ENCODE results near the gene SYPL2.
A peak's percentile ranks its signal among the peaks of the same experiment; 100 is the strongest.

The SYPL2 gene

GRCh38 chr1:109447524-109447923 is 18.8 kb upstream of the SYPL2 start:
- no peak for DNase-seq (ENCODE audit: low spot score)
- TF ChIP-seq CTCF (IDR thresholded peaks at IDR 0.05; ENCODE audit: borderline replicate concordance, control extremely low read depth, extremely low read depth, insufficient read depth, missing control alignments): no peak
- in situ Hi-C loops (cut with MboI; ENCODE audit: low sequenced_read_pairs, unreplicated experiment): no loop called here

- in situ Hi-C loops (cut with MboI; ENCODE audit: low sequenced_read_pairs, unreplicated experiment): no loop called here
- DNase-seq (ENCODE audit: low spot score): no peak
- TF ChIP-seq CTCF (IDR thresholded peaks at IDR 0.05; ENCODE audit: borderline replicate concordance, control extremely low read depth, extremely low read depth, insufficient read depth, missing control alignments): no peak
Observed at GRCh38 chr1:109454497-109455133, 11.7 kb upstream of the SYPL2 start.

GRCh38 chr1:109457819-109458218 is 8.5 kb upstream of the SYPL2 start:
- no peak for DNase-seq (ENCODE audit: low spot score)
- in situ Hi-C loops (cut with MboI; ENCODE audit: low sequenced_read_pairs, unreplicated experiment): no loop called here
- no peak for TF ChIP-seq CTCF (IDR thresholded peaks at IDR 0.05; ENCODE audit: borderline replicate concordance, control extremely low read depth, extremely low read depth, insufficient read depth, missing control alignments)

GRCh38 chr1:109466125-109466451 is 258 bp upstream of the SYPL2 start:
- in situ Hi-C loops (cut with MboI; ENCODE audit: low sequenced_read_pairs, unreplicated experiment): no loop called here
- DNase-seq (ENCODE audit: low spot score): peak; percentile 21
- TF ChIP-seq CTCF (IDR thresholded peaks at IDR 0.05; ENCODE audit: borderline replicate concordance, control extremely low read depth, extremely low read depth, insufficient read depth, missing control alignments): no peak

GRCh38 chr1:109467301-109467777 is 993 bp downstream of the SYPL2 start:
- DNase-seq (ENCODE audit: low spot score): peak; percentile 38
- in situ Hi-C loops (cut with MboI; ENCODE audit: low sequenced_read_pairs, unreplicated experiment): no loop called here
- no peak for TF ChIP-seq CTCF (IDR thresholded peaks at IDR 0.05; ENCODE audit: borderline replicate concordance, control extremely low read depth, extremely low read depth, insufficient read depth, missing control alignments)

GRCh38 chr1:109468061-109468460 is 1.7 kb downstream of the SYPL2 start:
- no peak for DNase-seq (ENCODE audit: low spot score)
- in situ Hi-C loops (cut with MboI; ENCODE audit: low sequenced_read_pairs, unreplicated experiment): no loop called here
- TF ChIP-seq CTCF (IDR thresholded peaks at IDR 0.05; ENCODE audit: borderline replicate concordance, control extremely low read depth, extremely low read depth, insufficient read depth, missing control alignments): no peak
